ENCODE measurements around the gene TAF15. TPM values are rescaled to one million over a fixed set of nuclear protein-coding genes. Genes with fewer than 3 reads are reported as not detected.
A peak's percentile ranks its signal among the peaks of the same experiment; 100 is the strongest.

Gene TAF15
- total RNA-seq, 1 donor from 2014 or later: 142 TPM

GRCh38 chr17:35872196-35872980, 63.1 kb downstream of the TAF15 start:
- no peak for DNase-seq (ENCODE audit: low read depth)

- DNase-seq (ENCODE audit: low read depth): no peak
These were observed 66.0 kb downstream of the TAF15 start for GRCh38 chr17:35875072-35875799.

- no peak for DNase-seq (ENCODE audit: low read depth)
These were observed 66.5 kb downstream of the TAF15 start for GRCh38 chr17:35875800-35876139.

- DNase-seq (ENCODE audit: low read depth): no peak
These were observed 67.2 kb downstream of the TAF15 start for GRCh38 chr17:35876534-35876933.

GRCh38 chr17:35877345-35878029, 68.2 kb downstream of the TAF15 start:
- DNase-seq (ENCODE audit: low read depth): no peak

GRCh38 chr17:35878361-35878760, 69.1 kb downstream of the TAF15 start:
- no peak for DNase-seq (ENCODE audit: low read depth)

- peak; percentile 18 for DNase-seq (ENCODE audit: low read depth)
These were observed 70.7 kb downstream of the TAF15 start, which contains the start of gene CCL5 for GRCh38 chr17:35879773-35880654. TSS of gene CCL5 (minus strand) at chr17:35880360.

GRCh38 chr17:35889241-35889640, 80.0 kb downstream of the TAF15 start:
- DNase-seq (ENCODE audit: low read depth): no peak

GRCh38 chr17:35889818-35890773, 80.8 kb downstream of the TAF15 start:
- peak; percentile 69 for DNase-seq (ENCODE audit: low read depth)

- DNase-seq (ENCODE audit: low read depth): no peak
These were observed 81.5 kb downstream of the TAF15 start for GRCh38 chr17:35890774-35891155.

- DNase-seq (ENCODE audit: low read depth): no peak
These were observed 82.0 kb downstream of the TAF15 start for GRCh38 chr17:35891269-35891668.

- DNase-seq (ENCODE audit: low read depth): peak; percentile 53
These were observed 83.1 kb downstream of the TAF15 start for GRCh38 chr17:35892091-35893035.

GRCh38 chr17:35893751-35894150, 84.5 kb downstream of the TAF15 start:
- DNase-seq (ENCODE audit: low read depth): peak; percentile 59

- no peak for DNase-seq (ENCODE audit: low read depth)
These were observed 84.9 kb downstream of the TAF15 start for GRCh38 chr17:35894206-35894605.

- DNase-seq (ENCODE audit: low read depth): no peak
These were observed 86.6 kb downstream of the TAF15 start for GRCh38 chr17:35895636-35896587.
